Occipital lobe (tissue), 3 donors: ENCODE data around the gene ENSA. TPM values are rescaled to one million over a fixed set of nuclear protein-coding genes. Genes with fewer than 3 reads are reported as not detected.
A peak's percentile ranks its signal among the peaks of the same experiment; 100 is the strongest.
"Not testable (repeated sequence)": the region's sequence is repeated elsewhere in the genome, so short reads cannot be mapped to it uniquely, and the experiment has no call there.

ENCODE experiments used
- DNase-seq: peaks from one replicate; lab custom pipeline; 2025; lab: John Stamatoyannopoulos, UW
- small RNA-seq: library from RNA; depleted of rRNA; stranded (forward); fragments of <200 nt; gene quantifications from one replicate; pipeline ENCODE3, GENCODE V24; 2014
- total RNA-seq: library from RNA; depleted of rRNA; stranded (reverse); fragments of >200 nt; gene quantifications from one replicate; pipeline ENCODE4 v1.2.3, GENCODE V29; 2014

The ENSA gene
- total RNA-seq, 1 donor from 2014 or later, result 105 TPM

DNA sequence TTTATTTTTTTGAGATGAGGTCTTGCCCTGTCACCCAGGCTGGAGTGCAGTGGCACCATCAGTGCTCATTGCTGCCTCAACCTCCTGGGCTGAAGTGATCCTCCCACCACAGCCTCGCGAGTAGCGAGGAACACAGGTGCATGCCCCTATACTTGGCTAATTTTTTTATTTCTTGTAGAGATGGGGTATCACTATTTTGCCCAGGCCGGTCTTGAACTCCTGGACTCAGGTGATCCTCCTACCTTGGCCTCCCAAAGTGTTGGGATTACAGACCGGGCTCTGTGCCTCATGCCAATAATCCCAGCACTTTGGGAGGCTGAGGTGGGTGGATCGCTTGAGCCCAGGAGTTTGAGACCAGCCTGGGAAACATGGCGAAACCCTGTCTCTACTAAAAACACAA is 48.0 kb downstream of the ENSA start:
- DNase-seq, result not testable (repeated sequence)

DNA sequence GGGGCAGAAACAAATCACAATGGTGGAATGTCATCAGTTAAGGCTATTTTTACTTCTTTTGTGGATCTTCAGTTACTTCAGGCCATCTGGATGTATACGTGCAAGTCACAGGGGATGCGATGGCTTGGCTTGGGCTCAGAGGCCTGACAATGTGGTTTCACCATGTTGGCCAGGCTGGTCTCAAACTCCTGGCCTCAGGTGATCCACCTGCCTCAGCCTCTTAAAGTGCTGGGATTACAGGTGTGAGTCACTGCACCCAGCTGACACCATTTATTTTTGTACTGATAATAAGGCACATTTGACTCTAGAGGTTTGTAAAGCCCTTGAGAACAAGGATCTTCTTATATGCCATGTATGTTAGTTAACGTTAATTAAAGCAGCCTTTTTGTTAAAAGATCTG is 48.4 kb downstream of the ENSA start:
- DNase-seq, result not testable (repeated sequence)

DNA sequence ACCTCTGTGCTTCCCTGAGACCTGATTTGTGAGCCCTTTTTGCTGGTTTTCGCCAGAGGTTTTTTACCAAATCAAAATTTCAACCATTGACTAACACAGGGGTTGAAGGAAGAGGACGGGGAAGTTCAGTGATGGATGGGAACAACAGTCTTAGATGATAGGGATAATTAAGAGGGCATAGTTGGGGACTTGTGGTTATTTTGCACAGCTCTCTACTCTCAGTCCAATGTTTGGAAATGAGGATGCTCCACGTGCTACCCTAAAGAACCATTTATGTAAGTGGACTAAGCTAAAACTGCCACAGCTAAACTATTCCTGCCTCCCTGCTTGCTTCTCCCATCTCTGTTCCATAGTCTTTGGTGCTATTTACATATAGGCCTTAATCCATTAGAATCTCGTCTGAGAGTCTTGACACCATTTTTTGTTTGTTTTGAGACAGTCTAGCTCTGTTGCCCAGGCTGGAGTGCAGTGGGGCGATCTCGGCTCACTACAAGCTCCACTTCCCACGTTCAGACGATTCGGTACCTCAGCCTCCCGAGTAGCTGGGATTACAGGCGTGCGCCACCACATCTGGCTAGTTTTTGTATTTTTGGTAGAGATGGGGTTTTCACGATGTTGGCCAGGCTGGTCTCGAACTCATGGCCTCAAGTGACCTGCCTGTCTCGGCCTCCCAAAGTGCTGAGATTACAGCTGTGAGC is 49.3 kb downstream of the ENSA start:
- DNase-seq, result no peak

DNA sequence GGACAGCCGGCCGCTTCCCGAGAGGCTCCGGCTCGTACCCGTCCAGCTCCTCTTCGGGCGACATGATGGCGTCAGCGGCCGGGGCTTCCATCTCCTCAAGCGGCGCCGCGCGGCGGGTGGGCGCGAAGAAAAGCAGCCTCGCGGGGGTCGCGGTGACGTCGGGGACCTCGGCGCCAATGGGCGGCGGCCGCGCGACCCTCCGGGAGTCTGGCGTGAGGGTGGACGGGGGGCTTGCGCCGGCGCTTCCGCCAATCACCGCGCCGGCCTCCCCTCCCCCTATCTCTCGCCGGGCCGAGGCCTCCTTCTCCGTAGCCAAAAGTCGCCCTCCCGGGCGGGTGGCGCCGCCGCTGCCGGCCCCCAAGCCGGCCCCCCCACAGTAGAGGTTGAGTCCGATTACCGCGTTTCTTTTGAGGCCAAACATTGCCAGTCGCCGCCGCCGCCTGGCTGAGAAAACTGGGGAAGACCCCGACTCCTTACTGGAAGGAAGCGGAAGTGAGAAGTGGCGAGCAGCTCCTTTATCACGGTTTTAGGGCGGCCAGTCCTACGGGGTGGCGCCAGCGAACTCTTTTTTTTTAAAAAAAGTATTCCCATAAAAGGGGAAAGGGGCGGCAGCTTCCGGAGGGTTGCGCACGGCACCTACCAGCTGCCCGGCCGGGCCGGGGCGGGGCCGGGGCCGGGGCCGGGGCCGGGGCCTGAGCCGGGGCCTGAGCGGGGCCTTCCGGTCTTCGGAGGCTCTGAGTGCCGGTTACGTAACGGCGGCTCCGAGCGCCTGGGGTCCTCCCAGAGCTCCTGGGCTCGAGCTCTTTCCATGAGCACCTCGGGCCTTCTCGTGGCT is 50.1 kb downstream of the ENSA start, which contains the start of gene MCL1:
Gene MCL1, minus strand, starts transcription at position 501 of the 835 bp plus-strand sequence. Its CDS starts 80 bp downstream, at position 421.
- peak; percentile 85 for DNase-seq

DNA sequence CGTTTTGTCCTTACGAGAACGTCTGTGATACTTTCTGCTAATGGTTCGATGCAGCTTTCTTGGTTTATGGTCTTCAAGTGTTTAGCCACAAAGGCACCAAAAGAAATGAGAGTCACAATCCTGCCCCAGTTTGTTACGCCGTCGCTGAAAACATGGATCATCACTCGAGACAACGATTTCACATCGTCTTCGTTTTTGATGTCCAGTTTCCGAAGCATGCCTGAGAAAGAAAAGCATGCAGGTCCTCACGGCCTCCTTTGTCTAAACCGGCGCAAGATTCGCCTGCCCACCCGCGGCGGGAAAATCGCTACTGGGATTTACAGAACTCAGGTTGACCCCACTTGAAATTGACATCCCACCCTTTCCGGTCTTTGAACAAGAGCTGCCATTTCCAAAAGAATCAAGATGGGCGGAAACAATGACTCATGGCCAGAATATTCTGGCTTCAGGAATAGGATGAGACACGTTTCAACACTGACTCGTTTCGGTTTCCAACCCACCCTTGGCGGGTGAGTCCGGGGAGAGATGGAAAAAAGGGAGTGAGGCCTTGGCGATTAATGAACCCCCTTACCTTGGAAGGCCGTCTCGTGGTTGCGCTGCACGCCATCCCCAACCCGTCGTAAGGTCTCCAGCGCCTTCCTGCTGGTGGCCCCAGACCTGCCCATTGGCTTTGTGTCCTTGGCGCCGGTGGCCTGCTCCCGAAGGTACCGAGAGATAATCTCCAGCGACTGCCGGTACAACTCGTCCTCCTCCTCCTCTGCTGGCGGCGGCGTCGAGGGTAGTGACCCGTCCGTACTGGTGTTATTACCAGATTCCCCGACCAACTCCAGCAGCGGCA is 50.9 kb downstream of the ENSA start:
- peak; percentile 31 for DNase-seq

DNA sequence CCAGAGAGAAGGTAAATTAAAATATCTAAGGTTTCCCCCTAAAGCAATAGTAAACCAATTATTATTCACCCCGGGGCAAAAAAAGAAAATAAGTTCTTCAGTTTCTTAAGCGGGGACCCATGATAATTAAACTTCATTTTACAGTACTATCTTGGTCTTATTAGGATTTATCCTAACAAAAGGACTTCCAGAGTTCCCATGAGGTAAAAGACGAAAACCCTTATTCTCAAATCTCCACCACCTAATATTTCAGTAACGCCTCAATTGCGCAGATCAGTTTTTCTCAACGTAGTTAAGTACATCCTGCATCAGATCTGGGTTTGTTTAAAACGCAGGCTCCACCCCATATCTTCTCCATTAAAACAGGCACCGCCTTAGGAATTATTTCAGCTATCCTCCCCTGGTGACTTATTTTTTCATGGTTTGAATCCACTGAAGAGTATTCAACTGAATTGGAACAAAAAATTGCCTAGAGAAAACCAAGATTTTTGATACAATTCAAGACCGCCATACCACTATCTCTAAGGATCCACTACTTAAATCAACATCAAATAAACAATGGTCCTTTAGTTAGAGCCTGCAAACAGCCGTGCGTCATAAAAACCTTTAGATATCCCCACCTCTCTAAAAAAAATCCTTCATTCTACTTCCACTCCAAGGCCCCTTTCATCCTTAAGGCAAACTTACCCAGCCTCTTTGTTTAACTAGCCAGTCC is 51.7 kb downstream of the ENSA start:
- DNase-seq, result no peak

DNA sequence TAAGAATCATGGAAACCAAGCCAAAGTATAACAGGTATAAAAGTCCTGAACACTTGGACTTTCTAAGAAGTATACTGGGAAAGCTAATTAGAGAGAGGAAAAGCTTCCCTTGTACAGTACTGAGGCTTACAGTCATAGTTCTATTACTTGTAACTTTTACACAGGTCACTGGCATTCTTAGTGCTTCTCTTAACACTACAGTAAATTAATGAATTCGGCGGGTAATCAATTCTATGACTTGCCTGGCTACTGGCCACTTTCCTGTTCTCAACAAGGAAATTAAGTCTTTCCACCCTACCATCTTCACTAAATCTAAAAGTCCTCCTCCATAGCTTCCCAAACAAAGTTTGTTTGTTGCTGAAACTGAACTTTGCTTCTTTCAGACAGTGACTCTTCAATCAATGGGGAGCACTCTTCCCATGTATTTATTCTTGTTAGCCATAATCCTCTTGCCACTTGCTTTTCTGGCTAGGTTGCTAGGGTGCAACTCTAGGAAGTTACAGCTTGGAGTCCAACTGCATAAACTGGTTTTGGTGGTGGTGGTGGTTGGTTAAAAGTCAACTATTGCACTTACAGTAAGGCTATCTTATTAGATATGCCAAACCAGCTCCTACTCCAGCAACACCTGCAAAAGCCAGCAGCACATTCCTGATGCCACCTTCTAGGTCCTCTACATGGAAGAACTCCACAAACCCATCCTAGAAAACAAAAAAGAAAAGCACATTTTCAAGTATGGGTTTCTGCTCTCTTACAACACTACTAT is 52.4 kb downstream of the ENSA start:
- no peak for DNase-seq

DNA sequence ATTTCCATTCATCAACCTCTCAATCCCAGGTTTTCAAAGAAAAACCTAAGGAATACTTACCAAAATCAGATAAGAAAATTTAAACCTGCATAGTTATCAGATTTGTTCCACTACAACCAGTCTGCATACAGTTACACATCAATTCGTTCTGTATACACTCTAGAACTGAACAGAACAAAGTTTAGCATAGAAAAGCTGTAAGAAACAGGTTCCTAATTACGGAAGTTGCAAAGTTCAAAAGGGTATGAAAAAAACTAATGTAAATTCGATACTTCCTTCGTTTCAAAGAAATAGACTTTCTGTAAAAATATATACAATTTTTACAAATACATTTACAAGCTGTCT is 53.1 kb downstream of the ENSA start:
- no peak for DNase-seq

DNA sequence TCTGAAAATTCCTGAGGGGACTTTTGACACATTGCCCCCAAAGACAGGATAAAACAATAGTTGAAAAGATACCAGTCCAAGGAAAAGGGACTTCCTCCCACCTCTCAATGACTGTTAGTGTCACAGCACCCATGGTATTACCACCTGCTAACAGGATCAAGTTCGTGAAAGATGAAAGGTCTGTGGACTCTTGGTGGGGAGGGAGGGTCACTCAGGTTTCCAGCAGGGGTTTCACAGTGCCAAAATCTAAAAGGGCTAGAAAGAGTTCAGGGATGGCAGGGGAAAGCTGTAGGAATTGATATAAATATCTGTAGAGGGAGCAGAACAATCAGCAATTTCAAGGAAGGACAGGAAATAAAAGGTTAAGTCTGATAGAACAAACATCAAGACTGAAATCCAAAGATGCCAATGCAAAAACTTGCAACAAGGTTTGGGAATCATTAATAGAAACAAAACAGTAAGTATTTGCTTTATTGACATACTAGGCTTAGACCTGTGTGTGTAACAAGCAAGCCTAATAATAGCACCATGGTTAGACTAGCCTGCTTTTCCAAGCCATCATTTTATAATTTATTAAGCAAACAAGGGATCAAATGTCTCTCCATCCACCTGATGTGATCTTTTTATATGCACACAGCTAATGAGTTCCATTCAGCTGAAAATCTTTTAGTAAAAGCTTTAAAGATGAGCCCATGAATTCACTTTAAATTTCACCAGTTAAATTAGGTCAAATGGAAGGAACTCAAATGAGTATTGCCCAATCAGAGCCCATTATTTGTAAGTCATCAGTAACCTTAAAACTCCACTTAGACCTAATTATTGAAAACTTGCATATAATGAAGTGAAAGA is 53.7 kb downstream of the ENSA start:
- no peak for DNase-seq

DNA sequence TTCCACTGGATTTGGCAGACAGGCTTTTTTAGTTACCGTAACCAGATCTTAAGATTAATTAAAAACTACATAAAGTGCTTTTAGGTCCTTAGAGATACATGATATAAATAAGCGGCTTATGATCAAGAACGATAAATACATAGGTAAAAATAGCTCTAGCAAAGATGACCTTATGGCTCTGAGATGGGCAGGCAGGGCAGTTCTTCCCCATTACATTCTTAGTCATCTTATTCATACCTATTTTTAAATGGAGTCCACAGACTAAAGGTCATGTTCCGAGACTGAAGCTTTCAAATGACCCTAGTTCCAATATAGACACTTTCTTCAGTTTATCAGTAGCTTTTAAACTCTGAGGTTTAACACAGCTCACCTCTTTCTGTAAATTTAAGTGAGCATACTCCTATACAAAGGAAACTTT is 54.3 kb downstream of the ENSA start:
- no peak for DNase-seq

DNA sequence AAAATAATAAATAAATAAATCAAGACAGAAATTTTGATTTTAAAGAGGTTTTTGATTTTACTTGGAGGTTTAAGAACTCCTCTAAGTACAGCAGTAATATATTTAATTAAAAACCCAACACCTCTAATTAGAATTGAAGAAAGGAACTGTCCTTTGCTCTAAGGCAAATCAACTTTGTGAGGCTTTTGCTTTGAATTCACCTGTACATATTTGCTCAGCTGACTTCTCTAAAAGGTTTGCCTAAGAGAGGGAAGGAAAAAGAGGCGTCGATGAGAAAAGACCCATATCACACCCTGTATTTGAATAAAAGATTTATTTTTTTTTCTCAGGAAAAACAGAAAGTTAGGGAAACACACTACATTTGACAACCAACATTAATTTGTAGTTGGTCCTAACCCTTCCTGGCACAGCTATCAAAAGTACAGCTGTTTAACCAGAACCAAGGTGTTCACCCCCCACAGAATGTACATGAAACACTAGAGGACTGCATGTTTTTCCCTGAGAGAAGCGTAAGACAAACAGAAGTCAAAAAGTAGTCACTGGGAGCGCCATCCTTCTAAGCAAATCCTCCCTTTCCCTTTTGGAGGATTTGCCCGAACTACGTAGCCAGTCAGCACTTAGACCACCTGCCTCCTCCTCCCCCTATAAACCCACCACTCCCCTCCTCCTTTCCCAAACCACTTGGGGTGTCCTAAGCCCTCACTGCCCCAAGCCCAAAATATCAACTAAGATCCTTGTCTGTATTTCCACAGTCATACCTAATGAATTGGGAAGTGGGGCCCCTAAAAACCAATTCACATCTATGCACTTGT is 54.9 kb downstream of the ENSA start:
- DNase-seq, result no peak

DNA sequence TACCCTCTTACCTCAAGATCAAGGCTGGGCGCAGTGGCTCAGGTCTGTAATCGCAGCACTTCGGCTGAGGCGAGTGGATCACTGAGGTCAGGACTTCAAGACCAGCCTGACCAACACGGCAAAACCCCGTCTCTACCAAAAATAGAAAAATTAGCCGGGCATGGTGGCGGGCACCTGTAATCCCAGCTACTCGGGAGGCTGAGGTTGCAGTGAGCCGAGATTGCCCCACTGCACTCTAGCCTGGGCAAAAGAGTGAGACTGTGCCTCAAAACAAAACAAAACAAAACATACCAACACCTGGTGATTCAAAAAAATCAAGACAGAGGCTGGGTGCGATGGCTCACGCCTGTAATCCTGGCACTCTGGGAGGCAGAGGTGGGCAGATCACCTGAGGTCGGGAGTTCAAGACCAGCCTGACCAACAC is 55.8 kb downstream of the ENSA start:
- DNase-seq, result not testable (repeated sequence)

DNA sequence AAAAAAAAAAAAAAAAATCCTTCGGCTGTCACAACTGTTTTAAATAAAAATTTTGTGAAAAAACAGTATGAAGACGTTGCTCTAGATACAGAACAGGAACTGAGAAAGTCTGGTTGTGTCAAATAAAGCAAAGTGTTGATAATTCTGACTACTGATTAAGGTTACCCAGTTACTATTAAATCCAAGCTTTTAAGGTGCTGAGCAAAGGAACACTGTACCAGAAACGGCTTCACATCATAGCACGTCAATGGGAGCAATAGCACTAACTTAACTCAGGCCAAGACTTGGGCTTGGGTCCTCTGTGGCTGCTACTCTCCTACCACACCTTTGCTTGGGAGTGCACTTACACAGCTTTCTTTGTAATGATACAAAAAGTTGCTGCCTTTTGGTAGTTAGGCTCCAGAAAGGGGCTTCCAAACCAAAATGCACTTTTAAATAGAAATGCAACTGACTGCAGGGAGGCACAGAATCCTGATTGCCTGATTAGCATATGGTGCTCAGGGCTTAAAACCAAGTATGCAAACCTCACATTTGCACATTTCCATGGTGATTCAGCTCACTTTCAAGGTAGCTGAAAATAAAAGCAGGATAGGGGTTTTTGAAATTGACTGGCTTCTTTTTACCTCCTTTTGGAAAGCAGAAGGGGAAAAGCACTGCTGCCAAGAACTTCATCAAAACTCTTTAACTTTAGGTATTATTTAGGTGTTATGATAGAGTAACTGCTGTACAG is 56.3 kb downstream of the ENSA start:
- no peak for DNase-seq

Small RNA genes within 50 kb of the gene (small RNA-seq; reads per million reads assigned to genes)
- gene RF00015, result not detected
- not detected for gene RF00561

Other genes starting within 250 kb of the ENSA start
- gene TARS2, start 142.2 kb downstream of the ENSA start, total RNA-seq, result 17.6 TPM
- 0.94 TPM for gene ECM1, start 121.5 kb downstream of the ENSA start, total RNA-seq
- 1.1 TPM for gene FALEC, start 113.9 kb downstream of the ENSA start, total RNA-seq
- 0.31 TPM for gene ADAMTSL4, start 80.2 kb downstream of the ENSA start, total RNA-seq
- 146 TPM for gene MCL1, start 50.0 kb downstream of the ENSA start, total RNA-seq
- gene GOLPH3L, start 67.5 kb upstream of the ENSA start, total RNA-seq, result 5.8 TPM
- gene HORMAD1, start 91.3 kb upstream of the ENSA start, total RNA-seq, result 0.78 TPM
- 11.9 TPM for gene CTSS, start 136.2 kb upstream of the ENSA start, total RNA-seq
- 7.2 TPM for gene CTSK, start 178.6 kb upstream of the ENSA start, total RNA-seq
- 20.0 TPM for gene ARNT, start 247.0 kb upstream of the ENSA start, total RNA-seq